Bladder microvascular endothelial cell (primary cell): Measurements from ENCODE around the gene TLR6. TPM values are rescaled to one million over a fixed set of nuclear protein-coding genes. Genes with fewer than 3 reads are reported as not detected.

Experiments used
- total RNA-seq: library from RNA; depleted of rRNA; stranded (reverse); fragments of >200 nt; gene quantifications from 2 replicates; pipeline ENCODE4 v1.2.3, GENCODE V29; 2014

TLR6 gene, protein sequence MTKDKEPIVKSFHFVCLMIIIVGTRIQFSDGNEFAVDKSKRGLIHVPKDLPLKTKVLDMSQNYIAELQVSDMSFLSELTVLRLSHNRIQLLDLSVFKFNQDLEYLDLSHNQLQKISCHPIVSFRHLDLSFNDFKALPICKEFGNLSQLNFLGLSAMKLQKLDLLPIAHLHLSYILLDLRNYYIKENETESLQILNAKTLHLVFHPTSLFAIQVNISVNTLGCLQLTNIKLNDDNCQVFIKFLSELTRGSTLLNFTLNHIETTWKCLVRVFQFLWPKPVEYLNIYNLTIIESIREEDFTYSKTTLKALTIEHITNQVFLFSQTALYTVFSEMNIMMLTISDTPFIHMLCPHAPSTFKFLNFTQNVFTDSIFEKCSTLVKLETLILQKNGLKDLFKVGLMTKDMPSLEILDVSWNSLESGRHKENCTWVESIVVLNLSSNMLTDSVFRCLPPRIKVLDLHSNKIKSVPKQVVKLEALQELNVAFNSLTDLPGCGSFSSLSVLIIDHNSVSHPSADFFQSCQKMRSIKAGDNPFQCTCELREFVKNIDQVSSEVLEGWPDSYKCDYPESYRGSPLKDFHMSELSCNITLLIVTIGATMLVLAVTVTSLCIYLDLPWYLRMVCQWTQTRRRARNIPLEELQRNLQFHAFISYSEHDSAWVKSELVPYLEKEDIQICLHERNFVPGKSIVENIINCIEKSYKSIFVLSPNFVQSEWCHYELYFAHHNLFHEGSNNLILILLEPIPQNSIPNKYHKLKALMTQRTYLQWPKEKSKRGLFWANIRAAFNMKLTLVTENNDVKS
- 0.31 and 0.81 TPM in 2 replicates for total RNA-seq

GRCh38 chr4:38856524-38857337, at the start of gene TLR6:
TLR6 (minus strand) TSS chr4:38856817; CDS start chr4:38829473, 27,344 bp downstream.

DNA sequence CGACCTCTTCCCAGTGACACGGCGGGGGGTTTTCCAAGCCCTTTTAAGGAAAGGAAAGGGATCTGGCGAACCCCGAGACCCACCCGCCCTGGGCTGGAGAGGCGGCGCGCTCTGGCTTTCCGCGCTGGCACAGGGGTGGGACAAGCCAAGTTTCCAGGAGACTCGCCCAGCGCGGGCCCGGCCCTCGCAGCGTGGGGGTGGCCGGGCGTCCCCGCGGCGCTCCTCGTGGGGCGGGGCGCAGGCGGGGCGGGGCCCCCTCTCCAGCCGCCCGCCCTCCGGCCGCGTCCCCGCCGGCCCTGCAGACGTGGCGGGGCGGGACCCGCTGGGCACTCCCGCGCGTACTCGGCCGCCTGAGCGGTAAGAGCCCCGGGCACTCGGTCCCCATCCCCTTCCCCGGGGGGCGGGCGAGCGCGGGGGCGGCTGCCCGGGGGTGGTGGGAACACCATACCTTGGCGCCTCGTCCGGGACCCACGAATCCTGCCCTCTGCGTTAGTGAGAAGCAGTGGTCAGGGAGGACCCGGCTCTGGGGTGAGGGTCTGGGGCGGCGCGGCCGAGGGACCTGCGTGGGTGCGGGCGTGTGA, 11.0 kb upstream of the TLR6 start, which contains the start of gene FAM114A1:
TSS of gene FAM114A1 (plus strand) at position 329 of the 581 bp plus-strand sequence. CDS start 10,273 bp downstream, outside the sequence.

DNA sequence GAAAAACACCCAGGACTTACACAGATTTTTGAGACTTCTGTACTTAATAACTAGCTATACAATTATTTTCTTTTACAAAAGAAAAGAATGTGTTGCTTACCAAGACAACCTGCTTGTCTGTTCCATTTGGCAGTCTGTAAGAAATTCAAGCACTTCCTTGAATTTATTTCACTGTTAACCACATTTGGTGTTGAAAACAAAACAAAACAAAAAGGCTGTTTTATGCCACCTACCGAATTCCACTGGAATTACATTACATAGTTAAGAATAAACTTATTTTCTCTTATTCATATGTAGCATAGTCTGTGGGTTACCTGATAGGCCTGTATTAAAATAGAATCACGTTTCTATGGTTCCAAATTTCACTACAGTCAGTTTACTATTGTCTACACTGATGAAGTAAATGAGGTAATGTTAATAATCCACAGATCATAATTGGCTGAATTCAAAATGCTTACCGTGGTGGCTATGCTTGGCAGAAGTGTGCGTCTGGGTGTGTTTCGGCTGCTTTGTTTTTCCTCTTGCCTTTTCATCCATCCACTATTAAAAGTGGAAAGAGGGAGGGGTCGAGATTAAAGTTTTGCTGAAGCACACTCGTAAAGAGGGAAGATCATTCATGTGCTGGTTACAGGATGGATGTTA, 51.8 kb downstream of the TLR6 start, which contains the start of gene TLR1:
TSS of gene TLR1 (minus strand) at position 138 of the 642 bp plus-strand sequence. CDS start 5,960 bp downstream, outside the sequence.

DNA sequence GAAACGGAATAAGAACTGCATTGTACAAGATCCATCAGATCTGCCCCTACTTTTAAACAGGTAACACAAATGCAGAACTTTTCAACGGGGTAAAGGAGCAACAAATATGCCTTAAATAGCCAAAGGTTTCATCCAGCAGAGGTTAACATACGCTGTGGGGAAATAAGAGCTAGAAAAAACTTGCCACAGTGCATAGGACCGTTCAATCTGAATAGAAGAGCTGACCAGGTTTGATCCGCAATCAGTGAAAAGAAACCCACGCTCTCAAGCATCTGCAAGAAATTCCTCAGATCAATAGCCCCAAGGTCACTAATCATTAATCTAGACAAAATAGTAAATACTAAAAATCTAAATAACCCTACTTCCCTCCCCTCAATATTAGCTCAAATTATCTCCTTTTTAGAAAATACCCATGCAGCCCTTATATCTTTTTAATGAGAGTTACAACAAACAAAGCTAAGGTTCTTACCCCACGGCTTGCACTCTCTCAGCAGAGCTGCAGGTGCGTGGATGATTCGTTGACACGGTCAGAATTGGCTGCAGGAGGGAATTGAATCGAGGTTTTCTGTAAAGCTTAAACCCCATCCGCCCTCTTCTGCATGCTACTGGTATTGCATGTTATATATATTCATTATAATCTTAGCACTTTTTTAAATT, 74.0 kb downstream of the TLR6 start, which contains the start of gene TLR10:
TSS of gene TLR10 (minus strand) at position 539 of the 657 bp plus-strand sequence. CDS start 7,400 bp downstream, outside the sequence.

Other genes with a start within 250 kb of the TLR6 start
- gene KLF3, start 192.6 kb downstream of the TLR6 start, total RNA-seq: 18.3 and 44.4 TPM in 2 replicates
- gene TLR10, start 73.8 kb downstream of the TLR6 start, total RNA-seq: not detected in 2 replicates
- 0.97 and 1.7 TPM in 2 replicates for gene TLR1, start 52.0 kb downstream of the TLR6 start, total RNA-seq
- gene FAM114A1, start 11.0 kb upstream of the TLR6 start, total RNA-seq: 67.8 and 112 TPM in 2 replicates
- gene TMEM156, start 175.6 kb upstream of the TLR6 start, total RNA-seq: 0.97 TPM in 1 of 2 replicates, not detected in the other
- 103 and 119 TPM in 2 replicates for gene KLHL5, start 205.4 kb upstream of the TLR6 start, total RNA-seq